ENCODE data around the gene FGF10.

DNA sequence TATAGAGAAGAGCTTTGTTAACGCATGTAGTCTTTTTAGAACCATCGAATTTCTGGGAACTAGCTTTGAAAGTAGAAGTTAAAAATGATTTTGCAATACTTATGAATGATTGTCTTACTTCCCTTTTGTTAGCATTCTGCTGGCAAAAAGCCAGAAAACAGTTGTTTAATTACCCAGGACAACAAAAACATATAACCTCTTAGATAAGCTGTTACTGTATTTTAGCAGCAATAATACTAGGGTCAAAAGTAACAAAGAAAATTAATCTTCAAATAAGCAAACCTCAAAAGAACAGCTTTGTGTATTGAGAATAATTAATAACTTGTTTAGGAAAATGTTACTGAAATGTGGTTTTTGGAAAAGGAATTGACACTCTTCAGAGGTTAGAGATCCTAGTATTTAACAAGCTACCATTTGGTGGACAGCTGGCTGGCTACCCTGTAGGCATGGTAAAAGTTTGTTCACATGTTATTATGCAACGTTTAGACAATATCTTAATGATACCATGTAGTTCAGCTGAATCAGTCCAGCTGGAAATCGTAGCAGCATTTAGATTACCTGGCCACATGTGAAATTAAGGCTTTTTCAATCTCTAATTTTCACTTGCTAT is 3.8 kb downstream of the FGF10 start:
- TF ChIP-seq, protein P1, sequence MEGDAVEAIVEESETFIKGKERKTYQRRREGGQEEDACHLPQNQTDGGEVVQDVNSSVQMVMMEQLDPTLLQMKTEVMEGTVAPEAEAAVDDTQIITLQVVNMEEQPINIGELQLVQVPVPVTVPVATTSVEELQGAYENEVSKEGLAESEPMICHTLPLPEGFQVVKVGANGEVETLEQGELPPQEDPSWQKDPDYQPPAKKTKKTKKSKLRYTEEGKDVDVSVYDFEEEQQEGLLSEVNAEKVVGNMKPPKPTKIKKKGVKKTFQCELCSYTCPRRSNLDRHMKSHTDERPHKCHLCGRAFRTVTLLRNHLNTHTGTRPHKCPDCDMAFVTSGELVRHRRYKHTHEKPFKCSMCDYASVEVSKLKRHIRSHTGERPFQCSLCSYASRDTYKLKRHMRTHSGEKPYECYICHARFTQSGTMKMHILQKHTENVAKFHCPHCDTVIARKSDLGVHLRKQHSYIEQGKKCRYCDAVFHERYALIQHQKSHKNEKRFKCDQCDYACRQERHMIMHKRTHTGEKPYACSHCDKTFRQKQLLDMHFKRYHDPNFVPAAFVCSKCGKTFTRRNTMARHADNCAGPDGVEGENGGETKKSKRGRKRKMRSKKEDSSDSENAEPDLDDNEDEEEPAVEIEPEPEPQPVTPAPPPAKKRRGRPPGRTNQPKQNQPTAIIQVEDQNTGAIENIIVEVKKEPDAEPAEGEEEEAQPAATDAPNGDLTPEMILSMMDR (conservative IDR thresholded peaks at IDR 0.05; ENCODE audit: low read depth, low read length) = no peak
- TF ChIP-seq RCOR1 (IDR thresholded peaks at IDR 0.05; ENCODE audit: insufficient replicate concordance, low read length) (no peak), POLR2A (IDR thresholded peaks at IDR 0.05; ENCODE audit: low read depth, low read length) (no peak)
